ENCODE data around the gene PLEKHA7. TPM values are rescaled to one million over a fixed set of nuclear protein-coding genes. Genes with fewer than 3 reads are reported as not detected.

PLEKHA7 gene
- total and polyA plus RNA-seq, 2 of the 8 experiments (the other 6 are each of a cell fraction or from before 2014, with no cell fraction given): 11.4 to 25.6 TPM

GRCh38 chr11:16743478-16743877 lies 270.7 kb downstream of the PLEKHA7 start (continued):
- TF ChIP-seq CHD7 (IDR thresholded peaks at IDR 0.05; ENCODE audit: insufficient replicate concordance, low read length) (no peak), RAD21 (IDR thresholded peaks at IDR 0.05 in 1 of 2, conservative IDR thresholded peaks at IDR 0.05 in 1 of 2; ENCODE audit: low read depth in 2 of 2, low read length in 2 of 2) (no peak), SIRT6 (IDR thresholded peaks at IDR 0.05; ENCODE audit: low read length) (no peak), GABPA (IDR thresholded peaks at IDR 0.05; ENCODE audit: borderline replicate concordance, insufficient read depth, low read length) (no peak), SP4 (IDR thresholded peaks at IDR 0.05; ENCODE audit: low read length) (no peak), POU5F1 (IDR thresholded peaks at IDR 0.05; ENCODE audit: low read depth, low read length) (no peak), EZH2 (IDR thresholded peaks at IDR 0.05; ENCODE audit: low read depth, low read length, severe bottlenecking) (no peak)
